Measurements from ENCODE around the gene PIK3R5. TPM values are rescaled to one million over a fixed set of nuclear protein-coding genes. Genes with fewer than 3 reads are reported as not detected.

The PIK3R5 gene
- total RNA-seq, 1 experiment from 2014 or later = 2.5 TPM

DNA sequence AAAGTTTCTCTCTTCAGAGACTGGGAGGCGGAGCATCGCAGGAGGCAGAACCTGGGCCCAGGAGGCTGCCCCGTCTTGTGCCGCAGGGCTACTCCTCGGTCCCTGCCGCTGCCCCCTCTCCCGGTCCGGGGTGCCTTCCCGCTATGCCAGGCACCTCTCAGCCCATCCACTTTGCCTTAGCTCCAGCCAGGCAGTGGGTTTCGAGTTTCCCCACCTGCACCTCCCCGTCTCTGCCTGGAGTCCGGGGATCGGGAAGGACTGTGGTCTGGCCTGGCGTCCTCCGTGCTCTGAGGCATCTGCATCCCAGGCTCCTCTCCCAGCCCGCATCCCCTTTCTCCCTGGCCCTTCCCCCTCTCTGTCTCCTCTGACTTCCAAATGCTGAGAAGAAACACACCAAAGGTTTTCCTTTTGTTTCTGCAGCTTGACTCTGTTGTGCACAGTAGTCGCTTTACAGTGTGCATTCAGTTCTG lies 71.3 kb downstream of the PIK3R5 start:
- POLR2A ChIA-PET = no interaction called here
- intact Hi-C loops (cut with micrococcal nuclease) = loop anchor here (2.0 to 10.0 kb wide), 3 partner anchors 139 to 631 kb away; partner anchors contain the start of gene RPL26
- no peaks in the 10 kb centered on the region for H4K20me1 ChIP-seq (ENCODE audit: insufficient read depth)
- no peaks in the 10 kb centered on the region for H3K79me2 ChIP-seq (ENCODE audit: insufficient read depth, low read length)
- RAD21 ChIA-PET (ENCODE audit: low non-redundant PET in 1 of 2, low total read pairs in 2 of 2, uncharacterized antibody in 2 of 2, unreplicated experiment in 2 of 2) = interaction anchor here in 1 of 2 experiments (1.4 kb wide), 1 partner anchor 108 kb away, joined by 3 read pairs; no protein-coding TSS in a partner anchor
- no peaks in the 10 kb centered on the region for H3K9me2 ChIP-seq (ENCODE audit: insufficient read depth)
- peak overlapping the region; percentile 13; the same call in 1 of the 2 replicates for H3K4me2 ChIP-seq (ENCODE audit: low read length)
- DNase-seq (ENCODE audit: low read depth, low spot score) = no peak
- no peak for ATAC-seq
- no peaks in the 10 kb centered on the region for H3K27me3 ChIP-seq (ENCODE audit: insufficient read depth, low read length)
- no peak overlapping the region for H3K27ac ChIP-seq (ENCODE audit: low read depth, low read length)
- BruUV-seq (replicated peaks) = no TSS peak
- H3K9me3 ChIP-seq (ENCODE audit: control insufficient read depth in 1 of 2, insufficient read depth in 1 of 2, low read depth in 1 of 2, low read length in 2 of 2) = no peaks in the 10 kb centered on the region
- no peak overlapping the region for H2AFZ ChIP-seq (ENCODE audit: low read depth, low read length, poor library complexity, severe bottlenecking)
- CTCF ChIA-PET = interaction anchor here (0.6 to 2.1 kb wide), 5 partner anchors 8 to 108 kb away, joined by 3 to 11 read pairs (median 7); no protein-coding TSS in a partner anchor
- H3K9ac ChIP-seq (ENCODE audit: low read length) = no peak overlapping the region
- TF ChIP-seq ZFX (IDR thresholded peaks at IDR 0.05) (no peak), SP1 (IDR thresholded peaks at IDR 0.05; ENCODE audit: low read depth) (no peak), ELF1 (IDR thresholded peaks at IDR 0.05; ENCODE audit: borderline replicate concordance, low read depth) (no peak), TCF7L2 (IDR thresholded peaks at IDR 0.05; ENCODE audit: borderline replicate concordance, extremely low read depth, insufficient read depth, insufficient read length) (no peak), ZNF274 (IDR thresholded peaks at IDR 0.05; ENCODE audit: low read depth, low read length) (no peak), SRF (IDR thresholded peaks at IDR 0.05; ENCODE audit: low read depth) (no peak), EZH2phosphoT487 (IDR thresholded peaks at IDR 0.05; ENCODE audit: borderline replicate concordance) (no peak), CEBPB (IDR thresholded peaks at IDR 0.05; ENCODE audit: low read depth) (no peak), EZH2 (IDR thresholded peaks at IDR 0.05) (no peak), SIN3A (IDR thresholded peaks at IDR 0.05; ENCODE audit: low read depth) (no peak), POLR2AphosphoS5 (IDR thresholded peaks at IDR 0.05; ENCODE audit: low read depth, low read length) (no peak), CBX3 (IDR thresholded peaks at IDR 0.05; ENCODE audit: low read depth) (no peak), FOSL1 (IDR thresholded peaks at IDR 0.05; ENCODE audit: low read depth) (no peak)
- TF ChIP-seq, protein P1, sequence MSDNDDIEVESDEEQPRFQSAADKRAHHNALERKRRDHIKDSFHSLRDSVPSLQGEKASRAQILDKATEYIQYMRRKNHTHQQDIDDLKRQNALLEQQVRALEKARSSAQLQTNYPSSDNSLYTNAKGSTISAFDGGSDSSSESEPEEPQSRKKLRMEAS (IDR thresholded peaks at IDR 0.05) = no peak
- TF ChIP-seq, protein P2, sequence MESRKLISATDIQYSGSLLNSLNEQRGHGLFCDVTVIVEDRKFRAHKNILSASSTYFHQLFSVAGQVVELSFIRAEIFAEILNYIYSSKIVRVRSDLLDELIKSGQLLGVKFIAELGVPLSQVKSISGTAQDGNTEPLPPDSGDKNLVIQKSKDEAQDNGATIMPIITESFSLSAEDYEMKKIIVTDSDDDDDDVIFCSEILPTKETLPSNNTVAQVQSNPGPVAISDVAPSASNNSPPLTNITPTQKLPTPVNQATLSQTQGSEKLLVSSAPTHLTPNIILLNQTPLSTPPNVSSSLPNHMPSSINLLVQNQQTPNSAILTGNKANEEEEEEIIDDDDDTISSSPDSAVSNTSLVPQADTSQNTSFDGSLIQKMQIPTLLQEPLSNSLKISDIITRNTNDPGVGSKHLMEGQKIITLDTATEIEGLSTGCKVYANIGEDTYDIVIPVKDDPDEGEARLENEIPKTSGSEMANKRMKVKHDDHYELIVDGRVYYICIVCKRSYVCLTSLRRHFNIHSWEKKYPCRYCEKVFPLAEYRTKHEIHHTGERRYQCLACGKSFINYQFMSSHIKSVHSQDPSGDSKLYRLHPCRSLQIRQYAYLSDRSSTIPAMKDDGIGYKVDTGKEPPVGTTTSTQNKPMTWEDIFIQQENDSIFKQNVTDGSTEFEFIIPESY (IDR thresholded peaks at IDR 0.05; ENCODE audit: extremely low read depth, insufficient replicate concordance, low read length) = no peak
- TF ChIP-seq, protein P3, sequence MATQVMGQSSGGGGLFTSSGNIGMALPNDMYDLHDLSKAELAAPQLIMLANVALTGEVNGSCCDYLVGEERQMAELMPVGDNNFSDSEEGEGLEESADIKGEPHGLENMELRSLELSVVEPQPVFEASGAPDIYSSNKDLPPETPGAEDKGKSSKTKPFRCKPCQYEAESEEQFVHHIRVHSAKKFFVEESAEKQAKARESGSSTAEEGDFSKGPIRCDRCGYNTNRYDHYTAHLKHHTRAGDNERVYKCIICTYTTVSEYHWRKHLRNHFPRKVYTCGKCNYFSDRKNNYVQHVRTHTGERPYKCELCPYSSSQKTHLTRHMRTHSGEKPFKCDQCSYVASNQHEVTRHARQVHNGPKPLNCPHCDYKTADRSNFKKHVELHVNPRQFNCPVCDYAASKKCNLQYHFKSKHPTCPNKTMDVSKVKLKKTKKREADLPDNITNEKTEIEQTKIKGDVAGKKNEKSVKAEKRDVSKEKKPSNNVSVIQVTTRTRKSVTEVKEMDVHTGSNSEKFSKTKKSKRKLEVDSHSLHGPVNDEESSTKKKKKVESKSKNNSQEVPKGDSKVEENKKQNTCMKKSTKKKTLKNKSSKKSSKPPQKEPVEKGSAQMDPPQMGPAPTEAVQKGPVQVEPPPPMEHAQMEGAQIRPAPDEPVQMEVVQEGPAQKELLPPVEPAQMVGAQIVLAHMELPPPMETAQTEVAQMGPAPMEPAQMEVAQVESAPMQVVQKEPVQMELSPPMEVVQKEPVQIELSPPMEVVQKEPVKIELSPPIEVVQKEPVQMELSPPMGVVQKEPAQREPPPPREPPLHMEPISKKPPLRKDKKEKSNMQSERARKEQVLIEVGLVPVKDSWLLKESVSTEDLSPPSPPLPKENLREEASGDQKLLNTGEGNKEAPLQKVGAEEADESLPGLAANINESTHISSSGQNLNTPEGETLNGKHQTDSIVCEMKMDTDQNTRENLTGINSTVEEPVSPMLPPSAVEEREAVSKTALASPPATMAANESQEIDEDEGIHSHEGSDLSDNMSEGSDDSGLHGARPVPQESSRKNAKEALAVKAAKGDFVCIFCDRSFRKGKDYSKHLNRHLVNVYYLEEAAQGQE (IDR thresholded peaks at IDR 0.05; ENCODE audit: low read depth) = no peak
- H3K36me3 ChIP-seq (ENCODE audit: control insufficient read depth in 1 of 2, insufficient read depth in 2 of 2, low read length in 2 of 2) = no peaks in the 10 kb centered on the region
- H3K4me1 ChIP-seq (ENCODE audit: control insufficient read depth in 1 of 2, insufficient read depth in 2 of 2, low read length in 2 of 2) = peaks cover 0 to 5% of the 10 kb centered on the region in 2 experiments; a peak in 1 of 4 replicates
- no peak overlapping the region for H3K4me3 ChIP-seq (replicated peaks in 1 of 2; ENCODE audit: low read depth in 1 of 2, low read length in 2 of 2)

Data from HCT116 (cell line).